ENCODE measurements around the gene SURF2. TPM values are rescaled to one million over a fixed set of nuclear protein-coding genes. Genes with fewer than 3 reads are reported as not detected.

The SURF2 gene
- total and polyA plus RNA-seq, 2 experiments from 2014 or later, result 39.9 to 104 TPM

- Mint-ChIP-seq H3K4me1 (peaks cover 24% of the 10 kb centered on the region), H3K9me3 (no peaks in the 10 kb centered on the region; the same call in 2 of the 3 replicates), H3K27ac (no peak overlapping the region), H3K36me3 (ENCODE audit: low read depth) (peaks cover 62% of the 10 kb centered on the region), H3K27me3 (ENCODE audit: insufficient read depth, low read depth, poor library complexity) (peaks cover 27% of the 10 kb centered on the region), H3K4me3 (no peak overlapping the region; the same call in 2 of the 3 replicates)
- ATAC-seq (no peak), DNase-seq (ENCODE audit: low spot score) (no peak)
- Histone ChIP-seq H3F3A (replicated peaks; ENCODE audit: low read depth) (peaks cover 56% of the 10 kb centered on the region), H3K36me3 (ENCODE audit: insufficient read depth) (peaks cover 37% of the 10 kb centered on the region), H4K20me1 (replicated peaks; ENCODE audit: insufficient read depth) (peaks cover 48% of the 10 kb centered on the region), H3K4me3 (no peak overlapping the region), H3K4me2 (no peak overlapping the region), H2AFZ (no peak overlapping the region), H3K4me1 (ENCODE audit: insufficient read depth) (peaks cover 24% of the 10 kb centered on the region; the same call in 1 of the 2 replicates), H3K27me3 (ENCODE audit: insufficient read depth) (no peaks in the 10 kb centered on the region), H3K27ac (ENCODE audit: low read depth) (peak overlapping the region; percentile 66; the same call in 1 of the 2 replicates), H3K9me2 (ENCODE audit: insufficient read depth) (no peaks in the 10 kb centered on the region), H3K79me2 (replicated peaks; ENCODE audit: insufficient read depth) (peaks cover 37% of the 10 kb centered on the region)
- no peak for TF ChIP-seq EZH2 (IDR thresholded peaks at IDR 0.05; ENCODE audit: low read depth, unreplicated experiment)
- no peak for TF ChIP-seq CTCF (conservative IDR thresholded peaks at IDR 0.05; ENCODE audit: low read depth in 2 of 2)
- TF ChIP-seq CREB1 (CRISPR knock-in tag; IDR thresholded peaks at IDR 0.05; ENCODE audit: low read depth), result no peak
- TF ChIP-seq JUNB (IDR thresholded peaks at IDR 0.05; ENCODE audit: unreplicated experiment), result no peak
- no peak for TF ChIP-seq POLR2AphosphoS5 (IDR thresholded peaks at IDR 0.05; ENCODE audit: low read depth)
- TF ChIP-seq ZNF331 (CRISPR knock-in tag; IDR thresholded peaks at IDR 0.05; ENCODE audit: low read depth), result no peak
- TF ChIP-seq ETS1 (IDR thresholded peaks at IDR 0.05), result no peak
- no peak for TF ChIP-seq REST (IDR thresholded peaks at IDR 0.05; ENCODE audit: unreplicated experiment)
- no peak for TF ChIP-seq NANOG (IDR thresholded peaks at IDR 0.05; ENCODE audit: borderline replicate concordance)
- TF ChIP-seq STAT1 (IDR thresholded peaks at IDR 0.05; ENCODE audit: unreplicated experiment), result no peak
- no peak for TF ChIP-seq ZNF114 (CRISPR knock-in tag; IDR thresholded peaks at IDR 0.05)
- no peak for TF ChIP-seq EZH2phosphoT487 (IDR thresholded peaks at IDR 0.05; ENCODE audit: unreplicated experiment)
- no peak for TF ChIP-seq ZNF462 (CRISPR knock-in tag; IDR thresholded peaks at IDR 0.05)
Observed at GRCh38 chr9:133353548-133353947, 2.8 kb upstream of the SURF2 start.
